Renal pelvis (tissue), 4 donors: Measurements from ENCODE around the gene PTGR3. TPM values are rescaled to one million over a fixed set of nuclear protein-coding genes. Genes with fewer than 3 reads are reported as not detected.
"Not testable (repeated sequence)": the region's sequence is repeated elsewhere in the genome, so short reads cannot be mapped to it uniquely, and the experiment has no call there.

ENCODE experiments used
- DNase-seq: peaks from one replicate; pipeline ENCODE4 v3.0.0-alpha.2; 2013
- polyA plus RNA-seq, 3 donors: library from polyadenylated mRNA; unstranded; fragments of 120-200 nt; gene quantifications; one replicate each; pipeline ENCODE4 v1.2.1, GENCODE V29; 2013; ENCODE audit not compliant: insufficient read length in 3 of 3

PTGR3 gene
- polyA plus RNA-seq, 3 donors: 39.3 to 48.3 (median 46.4) TPM

- no peak for DNase-seq
These were observed 4.0 kb downstream of the PTGR3 start for GRCh38 chr18:75204732-75205513.

GRCh38 chr18:75204269-75204731 lies 4.6 kb downstream of the PTGR3 start:
- DNase-seq: no peak

GRCh38 chr18:75203416-75204268 lies 5.3 kb downstream of the PTGR3 start:
- DNase-seq: no peak

- no peak for DNase-seq
These were observed 6.1 kb downstream of the PTGR3 start for GRCh38 chr18:75202696-75203365.

GRCh38 chr18:75201282-75202270 lies 7.4 kb downstream of the PTGR3 start:
- no peak for DNase-seq

- DNase-seq: no peak
These were observed 8.2 kb downstream of the PTGR3 start for GRCh38 chr18:75200605-75201280.

- no peak for DNase-seq
These were observed 8.9 kb downstream of the PTGR3 start for GRCh38 chr18:75200071-75200470.

GRCh38 chr18:75199327-75199726 lies 9.6 kb downstream of the PTGR3 start:
- no peak for DNase-seq

GRCh38 chr18:75198036-75198435 lies 10.9 kb downstream of the PTGR3 start:
- no peak for DNase-seq

- DNase-seq: no peak
These were observed 16.0 kb downstream of the PTGR3 start for GRCh38 chr18:75192899-75193298.

- no peak for DNase-seq
These were observed 19.2 kb downstream of the PTGR3 start for GRCh38 chr18:75189696-75190095.

GRCh38 chr18:75187702-75188101 lies 21.2 kb downstream of the PTGR3 start:
- DNase-seq: not testable (repeated sequence)

GRCh38 chr18:75185460-75185859 lies 23.5 kb downstream of the PTGR3 start:
- no peak for DNase-seq

- DNase-seq: no peak
These were observed 24.9 kb downstream of the PTGR3 start for GRCh38 chr18:75183973-75184493.

- no peak for DNase-seq
These were observed 25.4 kb downstream of the PTGR3 start for GRCh38 chr18:75183524-75183923.

- no peak for DNase-seq
These were observed 28.9 kb downstream of the PTGR3 start for GRCh38 chr18:75179819-75180600.

- no peak for DNase-seq
These were observed 30.6 kb downstream of the PTGR3 start for GRCh38 chr18:75178376-75178775.

GRCh38 chr18:75176849-75177248 lies 32.1 kb downstream of the PTGR3 start:
- no peak for DNase-seq

GRCh38 chr18:75173738-75174137 lies 35.2 kb downstream of the PTGR3 start:
- DNase-seq: no peak

- no peak for DNase-seq
These were observed 35.9 kb downstream of the PTGR3 start for GRCh38 chr18:75173125-75173432.
